Measurements from ENCODE around the gene PLEKHG4B. TPM values are rescaled to one million over a fixed set of nuclear protein-coding genes. Genes with fewer than 3 reads are reported as not detected.

Gene PLEKHG4B
- total RNA-seq, 1 donor from 2014 or later, result 5.4 TPM

- H3K27me3 ChIP-seq (ENCODE audit: control insufficient read depth, insufficient read depth, low read length), result no peaks in the 10 kb centered on the region
- no peaks in the 10 kb centered on the region for H3K36me3 ChIP-seq (ENCODE audit: control insufficient read depth, insufficient read depth, low read length)
- no peak overlapping the region for H3K4me3 ChIP-seq (ENCODE audit: low read depth, low read length)
- no peak for TF ChIP-seq CTCF (IDR thresholded peaks at IDR 0.05; ENCODE audit: insufficient read depth, low read length, poor library complexity, severe bottlenecking)
- no peak for DNase-seq (ENCODE audit: low read depth)
Observed at GRCh38 chr5:141761-142160, 49.8 kb downstream of the PLEKHG4B start.

DNA sequence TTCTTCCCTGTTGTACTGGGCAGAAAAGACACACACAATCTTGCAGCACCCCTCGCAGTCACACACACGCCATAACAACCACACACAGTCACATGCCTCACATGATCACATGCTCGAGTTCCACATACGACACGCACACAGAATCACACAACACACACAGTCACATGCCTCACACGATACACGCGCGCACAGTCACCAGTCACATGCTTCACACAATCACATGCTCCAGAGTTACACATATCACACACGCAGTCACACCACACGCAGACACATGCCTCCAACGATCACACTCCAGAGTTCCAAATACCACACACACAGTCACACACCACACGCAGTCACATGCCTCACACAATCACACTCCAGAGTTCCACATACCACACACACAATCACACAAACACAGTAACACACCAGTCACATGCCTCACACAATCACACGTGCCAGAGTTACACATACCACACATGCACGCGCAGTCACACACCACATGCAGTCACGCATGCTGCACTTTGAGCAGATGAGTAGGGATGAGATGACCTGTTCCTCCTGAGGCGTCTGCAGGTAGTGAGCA, 50.4 kb downstream of the PLEKHG4B start:
- no peak for TF ChIP-seq CTCF (IDR thresholded peaks at IDR 0.05; ENCODE audit: insufficient read depth, low read length, poor library complexity, severe bottlenecking)
- no peak for DNase-seq (ENCODE audit: low read depth)
- Histone ChIP-seq H3K36me3 (ENCODE audit: control insufficient read depth, insufficient read depth, low read length) (no peaks in the 10 kb centered on the region), H3K27me3 (ENCODE audit: control insufficient read depth, insufficient read depth, low read length) (no peaks in the 10 kb centered on the region), H3K4me3 (ENCODE audit: low read depth, low read length) (no peak overlapping the region)

GRCh38 chr5:143041-143440, 51.1 kb downstream of the PLEKHG4B start:
- no peak for TF ChIP-seq CTCF (IDR thresholded peaks at IDR 0.05; ENCODE audit: insufficient read depth, low read length, poor library complexity, severe bottlenecking)
- no peaks in the 10 kb centered on the region for H3K36me3 ChIP-seq (ENCODE audit: control insufficient read depth, insufficient read depth, low read length)
- H3K4me3 ChIP-seq (ENCODE audit: low read depth, low read length), result no peak overlapping the region
- no peak for DNase-seq (ENCODE audit: low read depth)
- no peaks in the 10 kb centered on the region for H3K27me3 ChIP-seq (ENCODE audit: control insufficient read depth, insufficient read depth, low read length)

DNA sequence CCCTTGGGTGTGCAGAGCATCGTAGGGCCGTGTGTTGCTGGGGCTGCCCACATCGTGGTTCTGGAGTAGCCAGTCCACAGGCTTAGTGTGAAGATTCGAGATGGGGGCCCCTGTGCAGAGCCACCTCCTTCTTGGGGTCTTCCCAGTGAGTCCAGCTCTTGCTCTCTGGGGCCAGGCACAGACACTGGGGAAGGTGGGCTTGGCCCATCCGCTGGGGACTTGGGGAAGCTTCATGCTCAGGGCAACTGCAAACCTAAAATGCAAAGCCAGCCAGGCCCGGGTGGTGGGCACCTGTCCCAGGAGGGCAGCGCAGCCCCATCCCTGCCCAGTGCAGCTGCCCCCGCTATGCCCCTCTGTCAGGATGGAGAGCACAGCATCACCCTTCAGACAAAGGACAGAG, 53.0 kb downstream of the PLEKHG4B start:
- Histone ChIP-seq H3K4me3 (ENCODE audit: low read depth, low read length) (no peak overlapping the region), H3K27me3 (ENCODE audit: control insufficient read depth, insufficient read depth, low read length) (no peaks in the 10 kb centered on the region), H3K36me3 (ENCODE audit: control insufficient read depth, insufficient read depth, low read length) (no peaks in the 10 kb centered on the region)
- TF ChIP-seq CTCF (IDR thresholded peaks at IDR 0.05; ENCODE audit: insufficient read depth, low read length, poor library complexity, severe bottlenecking), result no peak
- no peak for DNase-seq (ENCODE audit: low read depth)

GRCh38 chr5:145585-146323, 53.8 kb downstream of the PLEKHG4B start:
- no peak for DNase-seq (ENCODE audit: low read depth)
- no peak for TF ChIP-seq CTCF (IDR thresholded peaks at IDR 0.05; ENCODE audit: insufficient read depth, low read length, poor library complexity, severe bottlenecking)
- Histone ChIP-seq H3K36me3 (ENCODE audit: control insufficient read depth, insufficient read depth, low read length) (no peaks in the 10 kb centered on the region), H3K4me3 (ENCODE audit: low read depth, low read length) (no peak overlapping the region), H3K27me3 (ENCODE audit: control insufficient read depth, insufficient read depth, low read length) (no peaks in the 10 kb centered on the region)

DNA sequence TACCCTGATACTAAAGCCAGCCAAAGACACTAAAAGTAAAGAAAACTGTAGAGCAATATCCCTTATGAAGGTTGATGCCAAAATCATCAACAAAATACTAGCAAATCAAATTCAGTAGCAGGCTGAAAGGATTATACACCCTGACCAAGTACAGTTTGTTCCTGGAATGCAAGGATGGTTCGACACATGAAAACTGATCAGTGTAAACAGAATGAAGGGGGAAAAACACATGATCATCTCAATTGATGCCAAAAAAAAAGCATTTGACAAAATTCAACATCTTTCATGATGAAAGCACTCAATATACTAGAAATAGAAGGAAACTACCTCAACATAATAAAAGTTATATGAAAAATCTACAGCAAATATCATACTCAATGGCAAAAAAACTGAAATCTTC, 55.8 kb downstream of the PLEKHG4B start:
- TF ChIP-seq CTCF (IDR thresholded peaks at IDR 0.05; ENCODE audit: insufficient read depth, low read length, poor library complexity, severe bottlenecking), result no peak
- DNase-seq (ENCODE audit: low read depth), result no peak
- H3K36me3 ChIP-seq (ENCODE audit: control insufficient read depth, insufficient read depth, low read length), result no peaks in the 10 kb centered on the region
- H3K4me3 ChIP-seq (ENCODE audit: low read depth, low read length), result no peak overlapping the region
- no peaks in the 10 kb centered on the region for H3K27me3 ChIP-seq (ENCODE audit: control insufficient read depth, insufficient read depth, low read length)
